Upper lobe of left lung (tissue), 6 donors: ENCODE results near the gene GREB1L. TPM values are rescaled to one million over a fixed set of nuclear protein-coding genes. Genes with fewer than 3 reads are reported as not detected.

Experiments
- ATAC-seq, 2 donors: fragments of 200-7000 bp; cut with Tn5 transposase; one replicate each; pipeline ENCODE4 v1.9.1; 2022; ENCODE audit warnings: mild to moderate bottlenecking in 2 of 2, moderate library complexity in 2 of 2; ENCODE audit not compliant: low FRiP score in 2 of 2
- DNase-seq, 2 donors: peaks; one replicate each; pipeline ENCODE4 v3.0.0-alpha.2; 2019 to 2020
- H3K27ac ChIP-seq, 4 donors: fragments of 200-600 bp; sonication (generic); one replicate each; pipeline ENCODE4 v1.5.1; 2016 to 2019
- H3K27me3 ChIP-seq, 4 donors: fragments of 200-600 bp; sonication (generic); one replicate each; pipeline ENCODE4 v1.5.1; 2017 to 2019
- H3K36me3 ChIP-seq, 4 donors: fragments of 200-600 bp; sonication (generic); one replicate each; pipeline ENCODE4 v1.5.1; 2016 to 2019
- H3K4me1 ChIP-seq, 4 donors: fragments of 200-600 bp; sonication (generic); one replicate each; pipeline ENCODE4 v1.5.1; 2018 to 2019
- H3K4me3 ChIP-seq, 4 donors: fragments of 200-600 bp; sonication (generic); one replicate each; pipeline ENCODE4 v1.5.1; 2017 to 2019; ENCODE audit warnings: mild to moderate bottlenecking in 2 of 4, moderate library complexity in 1 of 4
- H3K9me3 ChIP-seq, 4 donors: fragments of 200-600 bp; sonication (generic); one replicate each; pipeline ENCODE4 v1.5.1; 2018 to 2019
- CTCF ChIP-seq, 6 experiments: fragments of 450-650 bp in 4 of 6; fragments of 200-600 bp in 2 of 6; sonication (generic) in 2 of 6; IDR thresholded peaks; one replicate each; pipeline ENCODE4 v1.5.1; 2016 to 2019; ENCODE audit warnings: antibody characterized with exemption in 6 of 6
- EP300 ChIP-seq, 4 donors: sonication (generic); formaldehyde crosslinking; IDR thresholded peaks; one replicate each; pipeline ENCODE4 v1.5.1; 2017; ENCODE audit warnings: antibody characterized with exemption in 4 of 4, control low read depth in 2 of 4
- POLR2A ChIP-seq, 4 donors: fragments of 450-650 bp; IDR thresholded peaks; one replicate each; pipeline ENCODE4 v1.5.1; 2016 to 2017; ENCODE audit warnings: antibody characterized with exemption in 4 of 4, mild to moderate bottlenecking in 2 of 4
- POLR2AphosphoS5 ChIP-seq, 2 donors: sonication (generic); formaldehyde crosslinking; IDR thresholded peaks; one replicate each; pipeline ENCODE4 v1.5.1; 2017; ENCODE audit warnings: antibody characterized with exemption in 2 of 2
- WGBS, 2 donors: methylation state at CpG; one replicate each; pipeline ENCODE4 v1.1.5; 2017 to 2018; 5-methylcytosine and 5-hydroxymethylcytosine counted together
- total RNA-seq, 6 donors: library from RNA; depleted of rRNA in 4 of 6; stranded (reverse); fragments of >200 nt in 4 of 6; gene quantifications; one replicate each; pipeline versions ENCODE4 v1.1.0 to v1.2.1, GENCODE V29; 2016 to 2021
- donor health status: DM: no; HTN: no; CAD: no; lungs with moderate emphysema.
- donor health status: DM: no; HTN: yes; CAD: no; lungs with severe emphysema.

Gene GREB1L
- total RNA-seq, 6 donors from 2014 or later = under 0.01 to 2.0 (median 0.44) TPM

GRCh38 chr18:21486905-21487437 lies 244.9 kb downstream of the GREB1L start:
- H3K36me3 ChIP-seq = no peaks in the 10 kb centered on the region
- no peak overlapping the region for H3K27ac ChIP-seq
- ATAC-seq (no peak), DNase-seq (no peak)
- no peaks in the 10 kb centered on the region for H3K9me3 ChIP-seq
- no peaks in the 10 kb centered on the region for H3K4me1 ChIP-seq
- WGBS, 2 donors = 84 to 85% methylated on average over 3 of the region's 3 CpGs
- TF ChIP-seq CTCF (IDR thresholded peaks at IDR 0.05) (no peak), POLR2AphosphoS5 (IDR thresholded peaks at IDR 0.05) (no peak)
- H3K4me3 ChIP-seq = no peak overlapping the region
- no peaks in the 10 kb centered on the region for H3K27me3 ChIP-seq

GRCh38 chr18:21489119-21489750 lies 247.2 kb downstream of the GREB1L start:
- Histone ChIP-seq H3K9me3 (no peaks in the 10 kb centered on the region), H3K4me1 (no peaks in the 10 kb centered on the region), H3K36me3 (no peaks in the 10 kb centered on the region), H3K4me3 (no peak overlapping the region), H3K27ac (no peak overlapping the region), H3K27me3 (no peaks in the 10 kb centered on the region)
- peak; percentile 59 to 64 for ATAC-seq
- WGBS, 2 donors = 52 to 53% methylated on average over 6 of the region's 6 CpGs
- no peak for TF ChIP-seq EP300 (IDR thresholded peaks at IDR 0.05)
- peak; percentile 14 to 66 (median 50) for TF ChIP-seq CTCF (IDR thresholded peaks at IDR 0.05)
- DNase-seq = peak in 1 of 2 donors; percentile 33

GRCh38 chr18:21489919-21490495 lies 248.0 kb downstream of the GREB1L start:
- 90 to 96% methylated on average over 15 of the region's 15 CpGs for WGBS, 2 donors
- no peaks in the 10 kb centered on the region for H3K4me1 ChIP-seq
- no peak for TF ChIP-seq POLR2AphosphoS5 (IDR thresholded peaks at IDR 0.05)
- no peak for TF ChIP-seq EP300 (IDR thresholded peaks at IDR 0.05)
- no peak for TF ChIP-seq CTCF (IDR thresholded peaks at IDR 0.05)
- TF ChIP-seq POLR2A (IDR thresholded peaks at IDR 0.05) = no peak
- H3K4me3 ChIP-seq = no peak overlapping the region
- H3K9me3 ChIP-seq = no peaks in the 10 kb centered on the region
- DNase-seq = no peak
- no peak overlapping the region for H3K27ac ChIP-seq
- ATAC-seq = no peak
- no peaks in the 10 kb centered on the region for H3K36me3 ChIP-seq
- H3K27me3 ChIP-seq = no peaks in the 10 kb centered on the region

GRCh38 chr18:21490748-21491147 lies 248.7 kb downstream of the GREB1L start:
- H3K4me3 ChIP-seq = no peak overlapping the region
- ATAC-seq = no peak
- H3K27ac ChIP-seq = no peak overlapping the region
- H3K4me1 ChIP-seq = no peaks in the 10 kb centered on the region
- no peak for DNase-seq
- TF ChIP-seq CTCF (IDR thresholded peaks at IDR 0.05) (no peak), POLR2A (IDR thresholded peaks at IDR 0.05) (no peak), POLR2AphosphoS5 (IDR thresholded peaks at IDR 0.05) (no peak), EP300 (IDR thresholded peaks at IDR 0.05) (no peak)
- H3K36me3 ChIP-seq = no peaks in the 10 kb centered on the region
- 80 to 84% methylated on average over 4 of the region's 4 CpGs for WGBS, 2 donors
- H3K27me3 ChIP-seq = no peaks in the 10 kb centered on the region
- H3K9me3 ChIP-seq = no peaks in the 10 kb centered on the region
